GM19023 (cell line): ENCODE data around the gene RLIM.
"Not testable (repeated sequence)": the region's sequence is repeated elsewhere in the genome, so short reads cannot be mapped to it uniquely, and the experiment has no call there.

ENCODE experiments used
- ATAC-seq: cut with Tn5 transposase; IDR thresholded peaks from one replicate; pipeline ENCODE4 v1.9.1; 2021; ENCODE audit warnings: mild to moderate bottlenecking, moderate library complexity; ENCODE audit not compliant: unreplicated experiment

RLIM gene, protein sequence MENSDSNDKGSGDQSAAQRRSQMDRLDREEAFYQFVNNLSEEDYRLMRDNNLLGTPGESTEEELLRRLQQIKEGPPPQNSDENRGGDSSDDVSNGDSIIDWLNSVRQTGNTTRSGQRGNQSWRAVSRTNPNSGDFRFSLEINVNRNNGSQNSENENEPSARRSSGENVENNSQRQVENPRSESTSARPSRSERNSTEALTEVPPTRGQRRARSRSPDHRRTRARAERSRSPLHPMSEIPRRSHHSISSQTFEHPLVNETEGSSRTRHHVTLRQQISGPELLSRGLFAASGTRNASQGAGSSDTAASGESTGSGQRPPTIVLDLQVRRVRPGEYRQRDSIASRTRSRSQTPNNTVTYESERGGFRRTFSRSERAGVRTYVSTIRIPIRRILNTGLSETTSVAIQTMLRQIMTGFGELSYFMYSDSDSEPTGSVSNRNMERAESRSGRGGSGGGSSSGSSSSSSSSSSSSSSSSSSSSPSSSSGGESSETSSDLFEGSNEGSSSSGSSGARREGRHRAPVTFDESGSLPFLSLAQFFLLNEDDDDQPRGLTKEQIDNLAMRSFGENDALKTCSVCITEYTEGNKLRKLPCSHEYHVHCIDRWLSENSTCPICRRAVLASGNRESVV

DNA sequence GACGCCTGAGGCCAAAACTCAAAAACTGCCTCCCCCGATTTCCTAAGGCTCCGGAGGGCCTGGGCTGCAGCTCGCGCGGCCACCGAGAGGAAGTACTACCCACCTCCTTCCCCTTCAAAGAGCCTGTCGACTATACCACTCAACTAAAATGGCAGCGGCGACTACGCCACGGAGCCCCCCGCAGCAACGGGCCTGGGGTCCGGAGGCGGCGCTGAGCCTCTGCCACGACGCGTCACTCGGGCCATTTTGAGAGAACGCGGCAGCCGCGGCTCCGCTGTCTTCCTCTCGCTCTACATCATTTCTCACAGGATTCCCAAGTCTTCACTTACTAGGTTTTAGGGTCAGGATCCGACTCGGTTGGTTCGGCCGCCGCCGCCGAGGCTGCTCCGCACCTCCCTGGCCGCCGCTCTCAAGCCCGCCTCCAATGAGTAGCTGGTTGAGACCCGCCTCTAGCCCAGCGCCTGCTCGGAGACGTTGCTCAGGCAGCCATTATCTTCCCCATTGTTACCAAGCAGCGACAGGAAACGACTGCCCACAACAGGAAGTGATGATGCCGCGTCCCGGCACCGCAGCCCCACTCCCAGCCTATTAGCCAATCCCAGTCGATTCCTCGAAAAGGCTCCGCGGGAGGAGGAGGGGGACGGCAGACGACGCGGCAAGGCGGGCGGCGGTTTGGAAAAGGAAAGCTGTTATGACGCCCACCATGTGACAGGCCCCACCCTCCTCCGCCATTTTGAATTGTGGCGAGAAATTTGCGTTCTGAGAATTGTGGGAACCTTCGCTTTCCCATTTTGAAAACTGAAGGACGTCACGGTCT, at the start of gene RLIM:
Gene RLIM (minus strand): TSS at position 532 of the 817 bp plus-strand sequence. CDS start 18,647 bp downstream, outside the sequence.
- ATAC-seq, result peak; percentile 96

DNA sequence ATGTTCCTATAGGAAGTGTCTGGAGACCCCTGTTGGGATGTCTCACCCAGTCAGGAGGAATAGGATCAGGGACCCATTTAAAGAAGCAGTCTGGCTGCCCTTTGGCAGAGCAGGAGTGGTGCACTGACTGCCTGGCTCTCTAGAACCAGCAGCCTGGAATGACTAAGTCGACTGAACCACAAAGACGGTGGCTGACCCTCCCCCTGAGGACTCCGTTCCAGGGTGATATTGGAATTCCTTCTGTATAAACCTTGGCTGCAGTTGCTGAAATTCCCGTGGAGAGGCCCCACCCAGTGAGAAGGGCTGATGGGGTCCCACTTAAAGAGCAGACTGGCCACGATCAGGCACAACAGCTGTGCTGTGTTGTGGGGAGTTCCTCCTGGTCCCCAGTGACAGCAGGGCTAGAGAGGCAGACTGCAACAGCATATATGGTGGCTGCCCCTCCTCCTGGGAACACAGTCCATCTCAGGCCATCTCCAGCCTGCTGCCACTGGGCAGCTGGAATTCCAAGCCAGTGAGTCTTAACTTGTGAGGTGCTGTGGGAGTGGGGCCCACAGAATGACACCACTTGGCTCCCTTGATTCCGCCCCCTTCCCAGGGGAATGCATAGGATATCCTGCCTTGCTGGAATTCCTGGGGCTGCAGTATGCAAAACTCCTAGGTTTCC, 41.8 kb upstream of the RLIM start:
- ATAC-seq, result no peak

DNA sequence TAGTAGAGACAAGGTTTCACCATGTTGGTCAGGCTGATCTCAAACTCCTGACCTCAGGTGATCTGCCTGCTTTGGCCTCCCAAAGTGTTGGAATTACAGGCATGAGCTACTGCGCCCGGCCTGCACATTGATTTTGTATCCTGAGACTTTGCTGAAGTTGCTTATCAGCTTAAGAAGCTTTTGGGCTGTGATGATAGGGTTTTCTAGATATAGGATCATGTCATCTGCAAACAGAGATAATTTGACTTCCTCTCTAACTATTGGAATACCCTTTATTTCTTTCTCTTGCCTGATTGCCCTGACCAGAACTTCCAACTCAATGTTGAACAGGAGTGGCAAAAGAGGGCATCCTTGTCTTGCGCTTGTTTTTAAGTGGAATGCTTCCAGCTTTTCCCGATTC, 40.5 kb upstream of the RLIM start:
- not testable (repeated sequence) for ATAC-seq

DNA sequence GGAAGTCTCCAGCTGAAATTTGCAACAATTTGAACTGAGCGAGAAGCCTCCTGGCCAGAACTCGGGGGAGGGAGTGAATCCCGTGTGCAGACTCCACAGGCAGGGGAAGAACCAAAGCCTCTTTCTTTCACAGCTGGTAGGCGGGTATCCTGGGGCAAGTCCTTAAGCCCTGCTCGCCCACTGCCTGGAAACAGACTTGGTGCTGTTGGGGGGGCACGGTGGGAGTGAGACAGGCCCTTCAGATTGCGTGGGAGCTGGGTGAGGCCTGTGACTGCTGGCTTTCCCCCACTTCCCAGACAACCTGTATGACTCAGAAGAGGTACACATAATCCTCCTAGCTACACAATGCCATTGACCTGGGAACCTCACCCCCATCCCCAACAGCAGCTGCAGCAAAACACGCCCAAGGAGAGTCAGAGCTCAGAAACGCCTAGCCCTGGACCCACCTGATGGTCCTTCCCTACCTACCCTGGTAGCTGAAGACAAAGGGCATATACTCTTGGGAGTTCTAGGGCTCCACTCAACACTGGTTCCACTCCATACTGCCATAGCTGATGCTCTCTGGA, 22.4 kb upstream of the RLIM start:
- ATAC-seq, result no peak

DNA sequence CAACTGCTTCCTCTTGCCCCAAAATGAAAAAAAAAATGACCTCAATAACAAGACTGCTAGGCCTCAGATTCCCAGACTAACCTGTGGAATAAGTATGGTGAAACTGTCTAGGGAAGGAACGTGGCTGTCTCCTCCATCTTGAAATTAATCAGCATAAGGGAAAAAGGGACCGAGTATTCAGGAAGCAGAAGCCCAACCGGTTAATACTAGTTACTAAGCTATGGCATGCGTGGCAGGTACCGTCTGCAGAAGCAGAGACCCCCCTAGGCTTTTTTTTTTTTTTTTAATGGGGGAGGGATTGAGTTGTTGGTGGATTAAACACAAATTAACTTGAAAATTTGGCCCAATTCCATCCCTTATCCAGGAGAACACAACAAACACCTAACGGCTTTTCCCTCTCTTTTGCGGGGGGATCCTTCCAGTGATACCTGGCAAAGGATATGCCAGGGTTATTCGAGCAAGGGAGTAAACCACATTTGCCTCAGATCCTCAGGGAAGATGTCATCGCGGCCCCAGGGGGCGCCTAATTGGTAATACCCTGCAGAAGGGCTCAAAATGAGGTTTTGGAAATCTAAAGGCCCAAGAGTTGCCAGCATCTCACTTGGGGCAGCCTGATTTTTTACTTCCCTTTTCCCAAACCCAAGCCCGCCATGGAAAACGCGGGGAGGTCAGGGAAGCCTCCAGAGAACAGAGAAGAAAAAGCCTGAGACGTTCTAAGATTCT, 893 bp downstream of the RLIM start:
- ATAC-seq, result no peak

DNA sequence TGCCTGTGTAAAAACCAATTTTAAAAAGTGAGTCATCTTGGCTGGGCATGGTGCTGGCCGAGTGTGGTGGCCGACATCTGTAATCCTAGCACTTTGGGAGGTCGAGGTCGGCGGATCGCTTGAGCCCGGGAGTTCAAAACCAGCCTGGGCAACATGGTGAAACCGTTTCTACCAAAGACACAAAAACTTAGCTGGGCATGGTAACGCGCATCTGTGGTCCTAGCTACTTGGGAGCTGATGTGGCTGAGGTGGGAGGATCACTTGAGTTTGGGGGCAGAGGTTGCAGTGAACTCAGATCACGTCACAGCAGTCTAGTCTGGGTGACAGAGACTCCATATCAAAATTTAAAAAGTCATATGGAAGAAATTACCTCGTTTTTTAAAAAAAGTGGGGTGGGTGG, 7.6 kb downstream of the RLIM start:
- no peak for ATAC-seq

DNA sequence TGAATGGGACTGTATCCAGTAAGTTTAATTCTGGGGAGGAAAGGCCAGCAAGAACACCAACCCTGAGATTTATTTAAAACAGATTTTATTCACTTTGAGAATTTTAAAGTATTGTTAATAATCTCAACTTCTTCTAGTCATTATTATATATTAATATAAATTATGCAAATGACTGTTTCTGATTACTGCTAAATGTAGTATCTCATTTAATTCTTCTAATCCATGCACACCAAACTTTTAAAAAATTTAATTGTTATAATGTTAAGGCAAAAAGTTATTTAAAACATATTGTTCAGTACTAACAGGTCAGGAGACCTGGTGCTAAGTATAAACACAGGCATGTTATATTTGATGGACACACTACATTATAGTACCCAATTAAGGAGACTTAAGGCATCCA, 8.1 kb downstream of the RLIM start:
- no peak for ATAC-seq

DNA sequence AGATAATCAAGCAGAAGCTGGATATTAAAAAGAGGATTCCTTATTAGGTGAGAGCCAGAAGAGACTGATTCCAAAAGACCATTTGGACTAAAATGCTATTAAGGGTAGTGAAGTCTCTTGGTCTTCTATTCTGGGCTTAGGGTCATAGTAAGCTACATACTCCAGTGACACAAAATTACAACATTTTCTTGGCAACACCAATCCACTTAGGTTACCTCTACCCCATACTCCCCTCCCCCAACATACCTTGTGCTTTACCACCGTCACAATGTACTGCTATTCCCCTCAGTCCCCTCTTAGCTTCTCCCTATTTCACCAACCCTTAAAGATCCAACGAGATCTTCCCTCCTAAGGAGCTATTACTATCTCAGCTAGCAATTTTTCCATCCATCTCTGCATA, 11.4 kb downstream of the RLIM start:
- ATAC-seq, result no peak

DNA sequence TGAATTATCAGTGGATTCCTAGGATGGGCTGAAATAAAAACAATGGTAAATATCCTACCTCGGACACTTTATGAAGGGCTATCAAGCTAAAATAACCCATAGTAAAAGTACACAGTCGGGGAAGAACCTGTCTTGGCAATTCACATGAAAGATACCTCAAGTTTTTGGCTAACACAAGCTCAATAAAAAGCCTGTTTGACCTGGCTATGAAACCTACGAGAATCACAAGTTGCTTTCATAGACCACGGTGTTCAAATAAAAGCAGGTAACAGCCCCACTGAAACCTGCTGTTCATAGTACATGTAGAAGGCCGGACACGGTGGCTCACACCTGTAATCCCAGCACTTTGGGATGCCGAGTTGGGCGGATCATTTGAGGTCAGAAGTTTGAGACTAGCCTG, 12.3 kb downstream of the RLIM start:
- ATAC-seq, result no peak

DNA sequence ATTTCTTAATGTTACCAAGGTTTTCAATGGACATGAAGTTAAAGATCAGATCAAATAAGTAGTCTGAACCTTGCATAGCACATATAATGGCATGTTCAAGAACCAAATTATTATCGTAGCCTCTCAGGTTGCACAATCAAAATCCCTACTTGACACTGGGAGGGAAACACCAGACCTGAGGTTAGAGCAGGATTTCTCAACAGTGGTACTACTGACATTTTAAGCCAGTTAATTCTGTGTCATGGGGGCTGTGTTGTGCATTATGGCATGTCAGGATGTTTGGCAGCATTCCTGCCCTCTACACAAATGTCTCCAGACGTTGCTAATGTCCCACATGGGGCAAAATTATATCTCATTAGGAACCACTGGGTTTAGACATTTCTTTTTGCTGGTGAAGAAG, 20.8 kb downstream of the RLIM start:
- ATAC-seq, result no peak

DNA sequence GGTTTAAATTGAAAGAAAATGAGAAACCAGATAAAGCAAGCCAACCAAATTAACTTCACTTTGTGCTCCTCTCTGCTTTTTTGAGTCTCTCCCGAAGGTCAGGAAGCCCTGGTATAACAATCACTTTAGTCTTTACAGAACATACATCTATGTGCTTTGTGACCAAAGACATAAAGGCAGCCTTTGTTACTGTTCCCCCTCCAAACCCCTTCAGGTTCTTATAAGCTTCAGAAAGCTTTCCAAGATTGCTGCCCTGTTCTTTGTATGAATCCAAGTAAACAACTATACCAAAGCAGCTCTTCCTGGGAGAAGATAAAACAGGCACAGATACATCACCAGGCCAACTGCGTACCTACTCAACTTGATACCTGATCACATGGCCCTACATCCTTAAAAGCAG, 28.7 kb downstream of the RLIM start:
- ATAC-seq, result no peak

DNA sequence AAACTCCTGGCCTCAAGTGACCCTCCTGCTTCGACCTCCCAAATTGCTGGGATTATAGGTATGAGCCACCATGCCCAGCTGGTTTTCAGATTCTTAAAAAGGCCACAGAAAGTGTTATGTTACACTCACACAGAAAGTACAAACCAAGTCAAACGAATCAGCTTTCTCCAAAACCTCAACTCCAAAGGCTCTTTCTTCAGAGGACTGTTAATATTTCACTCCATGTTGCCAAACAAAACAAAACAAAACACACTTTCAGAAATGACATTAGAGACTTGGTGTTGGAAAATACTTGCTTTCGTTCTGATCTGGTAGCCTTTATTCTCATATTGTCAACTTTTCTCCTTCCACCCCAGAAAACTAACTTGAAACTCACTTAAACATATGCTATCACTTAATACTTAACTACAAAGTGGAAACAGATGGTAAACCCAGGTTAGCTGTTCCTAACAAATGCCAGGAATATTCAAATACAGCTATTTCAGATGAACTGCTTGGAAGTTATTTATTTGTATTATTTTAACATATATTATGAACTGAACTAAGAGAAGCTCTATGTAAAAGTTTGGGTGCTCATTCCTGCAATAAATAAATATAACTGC, 34.7 kb downstream of the RLIM start:
- ATAC-seq, result no peak

DNA sequence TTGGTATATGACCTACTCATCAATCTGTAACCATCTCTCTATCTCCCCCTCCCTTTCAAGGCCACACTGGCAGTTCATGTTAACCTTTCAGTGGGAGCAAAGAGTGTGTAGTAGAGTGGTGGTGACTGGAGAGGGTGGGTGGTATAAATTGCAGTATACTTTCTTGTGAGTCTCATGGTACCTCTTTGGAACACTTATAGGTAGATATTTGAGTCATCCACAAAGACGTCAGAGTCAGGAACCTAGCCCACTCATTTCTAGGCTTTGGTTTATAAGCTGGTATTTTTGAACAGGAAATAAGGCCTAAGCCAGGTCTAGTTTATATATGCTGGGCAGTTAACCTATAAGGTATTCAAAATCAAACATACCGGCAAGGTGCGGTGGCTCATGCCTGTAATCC, 36.3 kb downstream of the RLIM start:
- no peak for ATAC-seq

DNA sequence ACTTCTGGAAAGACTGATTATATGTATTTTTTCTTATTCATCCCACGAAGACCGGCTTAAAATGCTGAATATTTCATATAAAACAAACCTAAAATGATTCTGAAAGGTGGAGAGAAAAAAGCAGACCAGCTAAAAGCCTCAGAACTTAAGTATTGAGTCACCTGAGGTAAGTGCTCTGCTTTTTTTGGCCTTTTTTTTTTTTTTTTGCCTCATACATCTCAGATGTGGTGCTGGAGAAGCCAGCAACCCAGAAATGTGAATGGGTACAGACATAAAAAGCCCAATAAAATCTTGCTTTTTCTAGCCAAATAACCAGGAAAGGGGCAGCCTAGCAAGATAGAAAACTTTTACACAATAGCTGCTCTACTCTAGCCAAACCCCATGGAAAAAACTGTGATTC, 57.0 kb downstream of the RLIM start:
- ATAC-seq, result no peak

DNA sequence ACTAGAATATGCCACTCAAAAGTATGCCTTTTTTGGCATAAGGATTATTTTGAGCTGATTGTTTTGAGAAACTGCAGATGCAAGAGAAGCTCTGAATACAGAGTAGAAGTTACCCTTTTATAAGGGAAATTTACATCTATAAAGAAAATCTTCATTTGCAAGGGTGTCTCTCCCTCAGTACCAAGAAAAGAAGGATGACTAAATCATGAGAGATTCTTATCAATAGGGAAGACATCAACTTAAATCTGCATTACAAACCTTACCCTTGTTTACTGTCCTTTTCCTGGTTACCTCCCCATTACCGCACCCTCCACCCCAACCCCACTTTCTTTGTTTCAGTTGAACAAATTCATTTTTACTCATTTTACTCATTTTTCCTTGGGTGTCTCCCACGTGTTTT, 62.5 kb downstream of the RLIM start:
- ATAC-seq, result no peak

DNA sequence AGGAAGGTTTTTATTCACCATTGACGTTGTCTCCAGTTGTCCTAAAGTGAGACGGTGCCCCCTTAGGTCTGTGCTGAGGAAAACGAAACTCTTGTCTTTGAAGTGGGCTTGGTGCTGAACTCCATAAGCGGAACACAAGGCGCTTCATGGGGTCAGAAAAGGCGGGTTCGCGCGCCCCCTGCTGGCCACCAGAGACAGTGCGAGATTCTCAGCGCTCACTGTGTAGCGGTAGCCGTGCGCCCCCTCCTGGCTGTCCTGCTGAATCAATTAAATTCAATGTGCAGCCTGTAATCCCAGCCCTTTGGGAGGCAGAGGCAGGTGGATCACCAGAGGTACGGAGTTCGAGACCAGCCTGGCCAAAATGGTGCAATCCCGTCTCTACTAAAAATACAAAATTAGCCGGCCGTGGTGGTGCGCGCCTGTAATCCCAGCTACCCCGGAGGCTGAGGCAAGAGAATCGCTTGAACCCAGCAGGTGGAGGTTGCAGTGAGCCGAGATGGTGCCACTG, 64.1 kb downstream of the RLIM start:
- peak; percentile 89 for ATAC-seq

DNA sequence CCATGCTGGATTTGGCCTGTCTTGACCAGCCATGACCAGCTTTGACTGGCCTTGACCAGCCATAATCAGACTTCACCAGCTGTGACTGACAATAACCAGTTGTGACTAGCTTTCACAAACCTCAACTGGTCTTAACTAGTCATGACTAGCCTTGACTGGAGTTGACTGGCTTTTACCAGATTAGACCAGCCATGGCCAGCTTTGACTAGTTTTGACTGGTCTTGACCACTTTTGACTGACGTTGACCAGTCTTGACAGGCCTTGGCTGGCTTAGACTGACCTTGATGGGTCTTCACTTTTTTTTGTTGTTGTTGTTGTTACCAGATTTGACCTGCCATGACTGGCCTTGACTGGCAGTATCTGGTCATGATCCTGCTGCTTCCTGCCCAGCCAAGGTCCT, 67.4 kb downstream of the RLIM start:
- ATAC-seq, result no peak

DNA sequence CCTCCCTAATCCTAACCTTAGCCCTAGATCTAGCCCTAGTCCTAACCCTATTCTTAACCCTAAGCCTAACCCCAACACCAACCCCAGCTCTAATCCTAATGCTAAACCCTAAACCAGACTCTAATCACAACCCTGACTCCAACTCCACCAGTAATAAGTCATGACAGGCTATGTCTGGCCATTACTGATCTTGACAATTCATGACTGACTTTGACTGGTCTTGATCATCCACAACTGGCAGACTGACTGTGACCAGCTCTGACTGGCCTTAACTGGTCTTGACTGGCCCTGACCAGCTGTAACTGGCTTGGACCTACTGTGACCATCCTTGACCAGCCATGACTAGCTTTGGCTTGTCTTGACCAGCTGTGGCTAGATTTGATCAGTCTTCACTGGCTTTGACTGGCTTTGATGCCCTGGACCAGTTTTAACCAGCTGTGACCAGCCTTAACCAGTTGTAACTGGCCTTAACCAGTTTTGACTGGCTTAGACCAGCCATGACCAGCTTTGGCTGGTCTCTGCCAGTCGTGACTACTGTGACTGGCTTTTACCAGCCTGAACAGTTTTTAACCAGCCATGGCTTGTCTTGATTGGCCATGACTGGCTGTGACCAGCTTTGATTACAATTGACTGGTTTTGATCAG, 68.4 kb downstream of the RLIM start:
- no peak for ATAC-seq

DNA sequence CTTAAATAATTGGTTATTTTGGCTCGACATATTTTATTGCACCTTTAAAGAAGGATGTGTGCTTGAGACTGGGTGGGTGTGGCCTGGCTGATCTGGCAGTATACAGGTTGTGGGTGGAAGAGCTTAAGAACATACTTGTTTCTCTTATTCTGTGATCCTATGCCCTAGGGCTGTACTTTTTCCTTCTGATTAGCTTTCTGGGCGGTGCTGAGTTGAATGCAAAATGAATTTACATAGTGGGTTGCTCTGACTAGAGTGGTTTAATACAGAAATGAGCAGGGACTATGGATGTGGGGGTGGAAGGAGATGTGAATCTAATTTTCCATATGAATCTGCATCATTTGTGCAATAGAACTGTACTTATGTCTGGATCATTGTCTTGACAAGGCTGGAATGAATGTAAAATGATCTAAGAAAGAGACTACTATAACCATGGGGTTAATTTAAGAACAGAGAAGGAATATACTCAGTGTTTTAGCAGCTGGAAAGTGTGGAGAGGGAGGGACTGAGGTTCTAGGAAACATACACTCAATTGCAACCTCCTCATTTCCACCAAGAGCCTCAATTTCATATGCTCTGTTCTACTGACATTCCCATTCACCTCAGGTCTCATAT, 73.7 kb downstream of the RLIM start:
- no peak for ATAC-seq
